ENCODE measurements around the gene BAZ2B. TPM values are rescaled to one million over a fixed set of nuclear protein-coding genes. Genes with fewer than 3 reads are reported as not detected.

BAZ2B gene
- total and polyA plus RNA-seq, 2 experiments from 2014 or later: 51.7 to 62.9 TPM

DNA sequence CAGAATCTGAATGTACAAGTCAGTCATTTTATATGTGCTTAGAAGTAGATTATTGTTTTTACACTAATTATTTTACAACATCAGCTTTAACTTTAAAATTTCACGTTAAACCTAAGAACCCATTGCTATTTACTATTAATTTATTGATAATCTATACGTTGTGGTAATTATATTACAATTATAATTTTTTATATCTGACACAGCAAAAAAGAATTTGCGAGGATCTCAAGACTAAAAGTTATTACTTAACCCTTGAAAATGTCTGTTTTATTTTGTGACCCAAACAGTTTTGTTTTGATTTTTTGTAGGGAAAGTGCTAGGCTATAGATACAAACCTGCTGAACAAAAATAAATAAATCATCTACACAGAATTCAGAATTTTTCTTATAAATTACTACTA is 30.3 kb downstream of the BAZ2B start (continued):
- TF ChIP-seq ETS1 (IDR thresholded peaks at IDR 0.05): no peak

GRCh38 chr2:159585622-159586021 is 30.7 kb downstream of the BAZ2B start:
- H3K79me2 ChIP-seq (replicated peaks; ENCODE audit: insufficient read depth): peaks cover 84% of the 10 kb centered on the region
- H3K27ac Mint-ChIP-seq: no peak overlapping the region
- no peak overlapping the region for H3K4me3 Mint-ChIP-seq
- H3K9me3 Mint-ChIP-seq: peaks cover 12% of the 10 kb centered on the region; the same call in 2 of the 3 replicates
- DNase-seq (ENCODE audit: low spot score): no peak
- H3F3A ChIP-seq (replicated peaks; ENCODE audit: low read depth): no peaks in the 10 kb centered on the region
- no peak overlapping the region for H3K4me3 ChIP-seq
- H3K4me1 ChIP-seq (ENCODE audit: insufficient read depth): no peaks in the 10 kb centered on the region
- H3K27me3 Mint-ChIP-seq (ENCODE audit: insufficient read depth, low read depth, poor library complexity): no peaks in the 10 kb centered on the region
- H3K4me2 ChIP-seq: no peak overlapping the region
- no peaks in the 10 kb centered on the region for H3K9me2 ChIP-seq (ENCODE audit: insufficient read depth)
- H3K36me3 Mint-ChIP-seq (ENCODE audit: low read depth): peaks cover 23% of the 10 kb centered on the region
- no peak for ATAC-seq
- no peaks in the 10 kb centered on the region; the same call in 1 of the 2 replicates for H4K20me1 ChIP-seq (replicated peaks; ENCODE audit: insufficient read depth)
- no peaks in the 10 kb centered on the region for H3K4me1 Mint-ChIP-seq
- no peak overlapping the region for H3K27ac ChIP-seq (ENCODE audit: low read depth)
- H2AFZ ChIP-seq: no peak overlapping the region
- H3K27me3 ChIP-seq (ENCODE audit: insufficient read depth): no peaks in the 10 kb centered on the region
- H3K36me3 ChIP-seq (ENCODE audit: insufficient read depth): no peaks in the 10 kb centered on the region; the same call in 1 of the 2 replicates
- TF ChIP-seq, protein P1, sequence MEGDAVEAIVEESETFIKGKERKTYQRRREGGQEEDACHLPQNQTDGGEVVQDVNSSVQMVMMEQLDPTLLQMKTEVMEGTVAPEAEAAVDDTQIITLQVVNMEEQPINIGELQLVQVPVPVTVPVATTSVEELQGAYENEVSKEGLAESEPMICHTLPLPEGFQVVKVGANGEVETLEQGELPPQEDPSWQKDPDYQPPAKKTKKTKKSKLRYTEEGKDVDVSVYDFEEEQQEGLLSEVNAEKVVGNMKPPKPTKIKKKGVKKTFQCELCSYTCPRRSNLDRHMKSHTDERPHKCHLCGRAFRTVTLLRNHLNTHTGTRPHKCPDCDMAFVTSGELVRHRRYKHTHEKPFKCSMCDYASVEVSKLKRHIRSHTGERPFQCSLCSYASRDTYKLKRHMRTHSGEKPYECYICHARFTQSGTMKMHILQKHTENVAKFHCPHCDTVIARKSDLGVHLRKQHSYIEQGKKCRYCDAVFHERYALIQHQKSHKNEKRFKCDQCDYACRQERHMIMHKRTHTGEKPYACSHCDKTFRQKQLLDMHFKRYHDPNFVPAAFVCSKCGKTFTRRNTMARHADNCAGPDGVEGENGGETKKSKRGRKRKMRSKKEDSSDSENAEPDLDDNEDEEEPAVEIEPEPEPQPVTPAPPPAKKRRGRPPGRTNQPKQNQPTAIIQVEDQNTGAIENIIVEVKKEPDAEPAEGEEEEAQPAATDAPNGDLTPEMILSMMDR (conservative IDR thresholded peaks at IDR 0.05; ENCODE audit: low read depth in 2 of 2): no peak
- TF ChIP-seq ETS1 (IDR thresholded peaks at IDR 0.05) (no peak), STAT1 (IDR thresholded peaks at IDR 0.05; ENCODE audit: unreplicated experiment) (no peak), POLR2AphosphoS5 (IDR thresholded peaks at IDR 0.05; ENCODE audit: low read depth) (no peak), NANOG (IDR thresholded peaks at IDR 0.05; ENCODE audit: borderline replicate concordance) (no peak), EZH2phosphoT487 (IDR thresholded peaks at IDR 0.05; ENCODE audit: unreplicated experiment) (no peak), ZNF462 (CRISPR knock-in tag; IDR thresholded peaks at IDR 0.05) (no peak), ZNF331 (CRISPR knock-in tag; IDR thresholded peaks at IDR 0.05; ENCODE audit: low read depth) (no peak), JUNB (IDR thresholded peaks at IDR 0.05; ENCODE audit: unreplicated experiment) (no peak), ZNF114 (CRISPR knock-in tag; IDR thresholded peaks at IDR 0.05) (no peak), EZH2 (IDR thresholded peaks at IDR 0.05; ENCODE audit: low read depth, unreplicated experiment) (no peak)
- TF ChIP-seq, protein P2, sequence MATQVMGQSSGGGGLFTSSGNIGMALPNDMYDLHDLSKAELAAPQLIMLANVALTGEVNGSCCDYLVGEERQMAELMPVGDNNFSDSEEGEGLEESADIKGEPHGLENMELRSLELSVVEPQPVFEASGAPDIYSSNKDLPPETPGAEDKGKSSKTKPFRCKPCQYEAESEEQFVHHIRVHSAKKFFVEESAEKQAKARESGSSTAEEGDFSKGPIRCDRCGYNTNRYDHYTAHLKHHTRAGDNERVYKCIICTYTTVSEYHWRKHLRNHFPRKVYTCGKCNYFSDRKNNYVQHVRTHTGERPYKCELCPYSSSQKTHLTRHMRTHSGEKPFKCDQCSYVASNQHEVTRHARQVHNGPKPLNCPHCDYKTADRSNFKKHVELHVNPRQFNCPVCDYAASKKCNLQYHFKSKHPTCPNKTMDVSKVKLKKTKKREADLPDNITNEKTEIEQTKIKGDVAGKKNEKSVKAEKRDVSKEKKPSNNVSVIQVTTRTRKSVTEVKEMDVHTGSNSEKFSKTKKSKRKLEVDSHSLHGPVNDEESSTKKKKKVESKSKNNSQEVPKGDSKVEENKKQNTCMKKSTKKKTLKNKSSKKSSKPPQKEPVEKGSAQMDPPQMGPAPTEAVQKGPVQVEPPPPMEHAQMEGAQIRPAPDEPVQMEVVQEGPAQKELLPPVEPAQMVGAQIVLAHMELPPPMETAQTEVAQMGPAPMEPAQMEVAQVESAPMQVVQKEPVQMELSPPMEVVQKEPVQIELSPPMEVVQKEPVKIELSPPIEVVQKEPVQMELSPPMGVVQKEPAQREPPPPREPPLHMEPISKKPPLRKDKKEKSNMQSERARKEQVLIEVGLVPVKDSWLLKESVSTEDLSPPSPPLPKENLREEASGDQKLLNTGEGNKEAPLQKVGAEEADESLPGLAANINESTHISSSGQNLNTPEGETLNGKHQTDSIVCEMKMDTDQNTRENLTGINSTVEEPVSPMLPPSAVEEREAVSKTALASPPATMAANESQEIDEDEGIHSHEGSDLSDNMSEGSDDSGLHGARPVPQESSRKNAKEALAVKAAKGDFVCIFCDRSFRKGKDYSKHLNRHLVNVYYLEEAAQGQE (IDR thresholded peaks at IDR 0.05; ENCODE audit: unreplicated experiment): no peak

All from GM23338 (cell line).